Esophagus squamous epithelium (tissue), 5 donors: ENCODE data around the gene RFPL2. TPM values are rescaled to one million over a fixed set of nuclear protein-coding genes. Genes with fewer than 3 reads are reported as not detected.
"Not testable (repeated sequence)": the region's sequence is repeated elsewhere in the genome, so short reads cannot be mapped to it uniquely, and the experiment has no call there.

ENCODE experiments used
- DNase-seq: peaks from one replicate; lab custom pipeline; 2025; lab: John Stamatoyannopoulos, UW
- H3K27ac ChIP-seq, 4 donors: fragments of 200-600 bp; sonication (generic); one replicate each; pipeline ENCODE4 v1.5.1; 2016 to 2019; ENCODE audit warnings: mild to moderate bottlenecking in 1 of 4
- H3K27me3 ChIP-seq, 4 donors: fragments of 200-600 bp; sonication (generic); 1 replicate in 3 of 4; 2 replicates in 1 of 4; pipeline versions ENCODE4 v1.5.1 to v1.6.0; 2017 to 2021; ENCODE audit warnings: antibody characterized with exemption in 1 of 4
- H3K36me3 ChIP-seq, 3 donors: fragments of 200-600 bp; sonication (generic); one replicate each; pipeline ENCODE4 v1.5.1; 2016 to 2019
- H3K4me1 ChIP-seq, 3 donors: fragments of 200-600 bp; sonication (generic); one replicate each; pipeline ENCODE4 v1.5.1; 2017 to 2019
- H3K4me3 ChIP-seq, 4 donors: fragments of 200-600 bp; sonication (generic); 1 replicate in 3 of 4; 2 replicates in 1 of 4; pipeline ENCODE4 v1.5.1; 2016 to 2019; ENCODE audit warnings: mild to moderate bottlenecking in 2 of 4, moderate library complexity in 1 of 4
- H3K9me3 ChIP-seq, 3 donors: fragments of 200-600 bp; sonication (generic); one replicate each; pipeline ENCODE4 v1.5.1; 2016 to 2019
- POLR2A ChIP-seq, 4 donors: fragments of 450-650 bp; IDR thresholded peaks; one replicate each; pipeline ENCODE4 v1.6.1; 2017; ENCODE audit warnings: antibody characterized with exemption in 4 of 4, mild to moderate bottlenecking in 4 of 4, moderate library complexity in 3 of 4
- WGBS, 2 donors: methylation state at CpG; one replicate each; pipeline ENCODE4 v1.1.5; 2018; 5-methylcytosine and 5-hydroxymethylcytosine counted together
- intact Hi-C: fragments of 100-400 bp; cut with DNase I; formaldehyde crosslinking; loops from one replicate; pipeline ENCODE4 v1.15.0; 2022
- small RNA-seq, 4 donors: library from RNA; depleted of rRNA; stranded (forward); fragments of <200 nt; gene quantifications; one replicate each; pipeline ENCODE3, GENCODE V24; 2016
- total RNA-seq, 4 donors: library from RNA; depleted of rRNA; stranded (reverse); fragments of >200 nt; gene quantifications; one replicate each; pipeline ENCODE4 v1.1.0, GENCODE V29; 2016
- TF ChIP-seq, protein P1 (sequence below), 6 experiments: fragments of 450-650 bp in 4 of 6; fragments of 200-600 bp in 2 of 6; sonication (generic) in 2 of 6; IDR thresholded peaks; one replicate each; pipeline ENCODE4 v1.5.1; 2016 to 2019; ENCODE audit warnings: antibody characterized with exemption in 6 of 6, mild to moderate bottlenecking in 4 of 6, moderate library complexity in 4 of 6
- donor health status: DM: yes; HTN: yes; CAD: no.

RFPL2 gene
- total RNA-seq, 4 donors from 2014 or later, result not detected

DNA sequence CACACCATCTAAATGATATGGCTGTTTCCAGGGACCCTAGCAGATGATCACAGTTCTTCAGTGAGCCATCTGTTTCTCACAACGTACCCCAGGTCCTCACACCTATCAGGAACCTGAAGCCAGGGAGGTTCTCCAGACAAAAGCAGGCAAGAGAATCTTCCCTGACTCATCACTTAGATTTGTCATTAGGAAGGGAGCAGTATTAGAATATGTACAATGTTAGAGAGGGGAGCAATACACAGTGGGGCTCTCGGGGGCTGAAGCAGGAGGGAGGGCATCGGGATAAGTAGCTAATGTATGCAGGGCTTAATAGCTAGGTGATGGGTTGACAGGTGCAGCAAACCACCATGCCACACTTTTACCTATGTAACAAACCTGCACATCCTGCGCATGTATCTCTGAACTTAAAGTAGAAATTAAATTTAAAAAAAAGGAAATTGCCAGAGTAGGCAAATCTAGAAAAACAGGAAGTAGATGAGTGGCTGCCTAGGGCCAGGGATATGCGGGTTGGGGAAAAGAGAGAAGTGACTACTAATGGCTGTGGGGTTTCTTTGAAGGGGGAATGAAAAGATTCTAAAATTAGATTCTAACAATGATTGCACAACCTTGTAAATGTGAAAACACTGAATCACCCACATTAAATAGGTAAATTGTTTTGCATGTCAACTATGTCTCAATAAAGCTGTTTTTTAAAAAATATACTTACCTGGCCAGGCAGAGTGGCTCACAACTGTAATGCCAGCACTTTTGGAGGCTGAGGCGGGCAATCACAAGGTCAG is 60.2 kb downstream of the RFPL2 start:
- no peak overlapping the region for H3K27ac ChIP-seq
- H3K36me3 ChIP-seq, result no peaks in the 10 kb centered on the region
- TF ChIP-seq, protein P1, sequence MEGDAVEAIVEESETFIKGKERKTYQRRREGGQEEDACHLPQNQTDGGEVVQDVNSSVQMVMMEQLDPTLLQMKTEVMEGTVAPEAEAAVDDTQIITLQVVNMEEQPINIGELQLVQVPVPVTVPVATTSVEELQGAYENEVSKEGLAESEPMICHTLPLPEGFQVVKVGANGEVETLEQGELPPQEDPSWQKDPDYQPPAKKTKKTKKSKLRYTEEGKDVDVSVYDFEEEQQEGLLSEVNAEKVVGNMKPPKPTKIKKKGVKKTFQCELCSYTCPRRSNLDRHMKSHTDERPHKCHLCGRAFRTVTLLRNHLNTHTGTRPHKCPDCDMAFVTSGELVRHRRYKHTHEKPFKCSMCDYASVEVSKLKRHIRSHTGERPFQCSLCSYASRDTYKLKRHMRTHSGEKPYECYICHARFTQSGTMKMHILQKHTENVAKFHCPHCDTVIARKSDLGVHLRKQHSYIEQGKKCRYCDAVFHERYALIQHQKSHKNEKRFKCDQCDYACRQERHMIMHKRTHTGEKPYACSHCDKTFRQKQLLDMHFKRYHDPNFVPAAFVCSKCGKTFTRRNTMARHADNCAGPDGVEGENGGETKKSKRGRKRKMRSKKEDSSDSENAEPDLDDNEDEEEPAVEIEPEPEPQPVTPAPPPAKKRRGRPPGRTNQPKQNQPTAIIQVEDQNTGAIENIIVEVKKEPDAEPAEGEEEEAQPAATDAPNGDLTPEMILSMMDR (IDR thresholded peaks at IDR 0.05), result no peak
- TF ChIP-seq POLR2A (IDR thresholded peaks at IDR 0.05), result no peak
- no peaks in the 10 kb centered on the region for H3K9me3 ChIP-seq
- WGBS, 2 donors, result 72 to 75% methylated on average over 6 of the region's 6 CpGs
- H3K27me3 ChIP-seq, result no peaks in the 10 kb centered on the region
- DNase-seq, result no peak
- H3K4me1 ChIP-seq, result no peaks in the 10 kb centered on the region
- no peak overlapping the region for H3K4me3 ChIP-seq
- intact Hi-C loops, result no loop called here

DNA sequence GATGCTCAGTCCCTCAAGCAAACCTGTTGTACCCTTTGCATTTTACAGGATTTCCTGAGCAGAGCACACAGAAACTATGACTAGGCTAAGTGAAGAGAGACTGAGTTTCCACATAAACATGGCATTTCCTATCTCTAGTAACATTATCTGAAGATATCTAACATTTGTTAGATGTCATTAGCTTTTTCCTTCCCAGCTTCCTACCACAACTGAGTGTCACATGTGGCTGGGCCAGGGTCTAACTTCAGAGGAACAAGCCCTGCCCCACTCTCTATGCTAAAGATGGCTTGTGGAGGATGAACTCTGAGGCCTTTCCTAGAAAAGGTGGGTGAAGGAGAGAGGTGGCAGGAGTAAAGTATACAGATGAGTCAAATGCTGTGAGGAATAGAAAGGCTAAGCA is 62.3 kb downstream of the RFPL2 start:
- intact Hi-C loops, result no loop called here

DNA sequence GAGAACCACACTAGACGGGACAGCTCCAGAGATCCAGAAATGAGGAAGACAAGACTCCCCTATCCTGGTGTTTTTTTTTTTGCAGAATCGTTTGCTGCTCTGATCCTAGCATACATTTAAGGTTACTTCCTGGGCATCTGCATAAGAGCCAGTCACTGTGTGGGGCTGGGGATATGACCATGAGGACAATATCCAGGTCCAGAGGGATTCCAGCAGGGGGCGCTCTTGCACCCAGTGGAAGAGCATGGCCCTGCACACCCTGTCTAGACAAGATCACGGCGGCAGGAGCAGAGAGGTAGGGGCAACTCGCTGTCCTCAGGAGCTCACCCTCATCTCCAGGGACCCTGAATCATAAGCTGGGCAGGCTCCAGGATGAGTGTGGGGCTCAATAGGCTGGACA is 64.2 kb downstream of the RFPL2 start:
- WGBS, 2 donors, result 62 to 69% methylated on average over 2 to 5 of the region's 6 CpGs
- H3K4me1 ChIP-seq, H3K4me3 ChIP-seq, H3K9me3 ChIP-seq, H3K36me3 ChIP-seq, DNase-seq, H3K27ac ChIP-seq, intact Hi-C loops, H3K27me3 ChIP-seq: not testable (repeated sequence)
- TF ChIP-seq, protein P1 (IDR thresholded peaks at IDR 0.05), result peak in 1 of 6 experiments; percentile 12

More for the DNA sequence above, 62.3 kb downstream of the RFPL2 start:
- Histone ChIP-seq H3K4me3 (no peak overlapping the region), H3K9me3 (no peaks in the 10 kb centered on the region), H3K27ac (no peak overlapping the region), H3K4me1 (peaks cover 0 to 4% (median under 1%) of the 10 kb centered on the region in 3 donors), H3K36me3 (no peaks in the 10 kb centered on the region), H3K27me3 (no peaks in the 10 kb centered on the region)
- no peak for DNase-seq
- no peak for TF ChIP-seq POLR2A (IDR thresholded peaks at IDR 0.05)
- TF ChIP-seq, protein P1 (IDR thresholded peaks at IDR 0.05), result no peak

Small RNA genes within 50 kb of the gene (small RNA-seq; reads per million reads assigned to genes)
- gene RF02171, result 0 reads per million in 4 donors

Other genes with a start within 250 kb of the RFPL2 start
- 10 to 100 TPM in 2 of 4 donors, 1 to 10 TPM in 1, under 1 TPM in 1; 0.38 to 20.6 (median 11.3) TPM for gene SLC5A1, start 161.8 kb downstream of the RFPL2 start, total RNA-seq
- gene C22orf42, start 45.8 kb downstream of the RFPL2 start, total RNA-seq, result not detected
- gene SLC5A4, start 50.3 kb upstream of the RFPL2 start, total RNA-seq, result under 1 TPM in 3 of 4 donors, not detected in 1; 0.23 to 0.40 (median 0.38) TPM
- not detected for gene RFPL3, start 152.8 kb upstream of the RFPL2 start, total RNA-seq
- 10 to 100 TPM; 48.1 to 79.2 (median 70.9) TPM for gene RTCB, start 207.2 kb upstream of the RFPL2 start, total RNA-seq